Measurements from ENCODE around the gene MMADHC.

MMADHC gene

GRCh38 chr2:149587220-149587949 lies at the start of gene MMADHC:
MMADHC (minus strand) TSS chr2:149587775; CDS start chr2:149587097, 678 bp downstream.
- DNase-seq (ENCODE audit: low read depth in 1 of 2, low spot score in 1 of 2), result peak; percentile 81 to 87

- no peak for DNase-seq (ENCODE audit: low read depth in 1 of 2, low spot score in 1 of 2)
These were observed 46.5 kb upstream of the MMADHC start for GRCh38 chr2:149634103-149634502.

- no peak for DNase-seq (ENCODE audit: low read depth in 1 of 2, low spot score in 1 of 2)
These were observed 42.9 kb upstream of the MMADHC start for GRCh38 chr2:149630445-149630844.

- no peak for DNase-seq (ENCODE audit: low read depth in 1 of 2, low spot score in 1 of 2)
These were observed 41.5 kb upstream of the MMADHC start for GRCh38 chr2:149629026-149629425.

DNA sequence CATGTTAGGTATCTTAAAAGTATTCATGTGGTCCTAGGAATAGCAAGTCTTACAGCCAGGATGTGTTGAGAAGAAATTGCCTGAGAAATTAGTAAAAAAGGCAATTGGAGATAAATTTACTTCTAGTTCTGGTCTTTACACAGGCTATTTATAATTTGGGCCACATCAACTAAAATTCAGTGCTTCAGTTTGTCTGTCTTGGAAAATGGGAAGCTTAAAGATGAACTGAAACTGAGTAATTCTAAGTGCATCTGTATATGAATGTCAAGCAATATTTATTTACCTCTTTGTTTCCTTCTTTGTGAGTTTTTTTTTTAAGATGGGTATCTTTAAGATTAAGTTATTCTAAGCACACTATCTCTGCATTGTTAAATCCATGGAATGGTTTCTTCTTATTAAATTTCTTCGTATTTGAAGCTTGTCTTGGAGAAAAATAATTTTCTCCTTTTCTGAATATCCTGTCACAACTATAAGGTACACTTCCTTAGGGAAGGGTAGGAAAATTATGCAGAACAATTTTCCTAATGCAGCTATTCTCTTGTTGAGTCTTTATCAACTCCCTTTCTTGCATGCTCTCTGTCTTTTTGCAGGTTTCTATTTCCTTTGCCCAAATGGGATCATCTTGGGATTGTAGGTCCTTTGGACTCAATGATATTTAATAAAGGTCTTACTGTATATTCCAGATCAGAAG lies 39.7 kb upstream of the MMADHC start:
- no peak for DNase-seq (ENCODE audit: low read depth in 1 of 2, low spot score in 1 of 2)

- DNase-seq (ENCODE audit: low read depth in 1 of 2, low spot score in 1 of 2), result no peak
These were observed 38.1 kb upstream of the MMADHC start for GRCh38 chr2:149625671-149626070.

- DNase-seq (ENCODE audit: low read depth in 1 of 2, low spot score in 1 of 2), result no peak
These were observed 37.7 kb upstream of the MMADHC start for GRCh38 chr2:149625271-149625670.

DNA sequence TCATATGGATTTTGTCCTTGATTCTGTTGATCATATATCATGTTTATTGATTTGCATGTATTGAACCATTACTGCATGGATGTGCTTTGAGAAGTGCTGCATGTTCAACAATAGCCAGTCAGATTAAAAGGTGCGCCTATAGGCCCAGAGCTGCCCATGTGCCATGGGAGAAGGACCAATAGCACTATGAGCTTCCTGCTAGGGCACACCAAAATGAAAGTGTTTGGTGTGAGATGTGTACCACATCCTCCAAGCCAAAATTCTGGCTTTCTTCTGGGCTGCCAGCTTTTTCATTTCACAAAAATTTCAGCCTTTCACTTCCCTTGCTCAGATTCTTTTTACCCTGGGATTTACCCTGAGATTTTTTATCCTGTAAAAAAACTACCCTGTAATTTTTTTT lies 34.8 kb upstream of the MMADHC start:
- DNase-seq (ENCODE audit: low read depth in 1 of 2, low spot score in 1 of 2), result no peak

GRCh38 chr2:149617476-149617875 lies 29.9 kb upstream of the MMADHC start:
- no peak for DNase-seq (ENCODE audit: low read depth in 1 of 2, low spot score in 1 of 2)

GRCh38 chr2:149616681-149617456 lies 29.3 kb upstream of the MMADHC start:
- no peak for DNase-seq (ENCODE audit: low read depth in 1 of 2, low spot score in 1 of 2)

DNA sequence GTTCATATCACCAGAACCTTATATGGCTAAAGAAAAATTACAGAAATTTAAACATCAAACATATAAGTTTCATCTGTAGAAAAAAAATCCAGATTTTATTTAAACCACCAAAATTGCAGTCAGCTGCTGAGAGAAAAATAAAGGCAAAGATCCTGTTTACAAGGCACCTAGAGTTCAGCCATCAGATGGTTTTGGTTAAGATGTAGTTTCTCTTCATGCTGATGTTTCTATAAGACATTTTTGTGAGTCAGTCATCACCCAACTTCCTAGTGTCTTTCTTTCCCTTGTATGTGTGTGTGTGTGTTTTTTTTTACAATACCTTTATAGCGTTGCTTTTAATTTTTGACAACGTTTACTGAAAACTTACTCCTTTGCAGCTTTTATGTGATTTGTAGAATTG lies 26.1 kb upstream of the MMADHC start:
- DNase-seq (ENCODE audit: low read depth in 1 of 2, low spot score in 1 of 2), result no peak

DNA sequence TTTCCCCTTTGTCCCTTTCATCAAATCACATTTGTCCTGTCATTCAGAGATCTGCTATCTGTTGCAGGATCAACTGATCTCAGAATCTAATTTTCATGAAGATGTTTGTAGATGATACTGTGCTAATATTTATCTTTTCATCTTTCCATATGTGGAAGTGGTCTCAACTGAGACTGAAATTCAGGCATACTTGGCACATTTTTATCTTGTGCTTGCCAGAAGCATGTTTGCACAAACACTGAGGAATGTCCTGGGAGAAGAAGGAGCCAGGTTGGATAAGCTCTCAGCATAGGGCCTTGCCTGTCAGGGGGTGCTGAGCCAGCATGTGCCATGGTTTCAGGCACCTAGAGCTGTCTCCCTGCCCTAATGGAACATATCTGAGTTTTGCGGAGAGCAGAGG lies 24.5 kb upstream of the MMADHC start:
- DNase-seq (ENCODE audit: low read depth in 1 of 2, low spot score in 1 of 2), result no peak

- no peak for DNase-seq (ENCODE audit: low read depth in 1 of 2, low spot score in 1 of 2)
These were observed 23.7 kb upstream of the MMADHC start for GRCh38 chr2:149611100-149611820.

GRCh38 chr2:149606251-149606811 lies 18.8 kb upstream of the MMADHC start:
- no peak for DNase-seq (ENCODE audit: low read depth in 1 of 2, low spot score in 1 of 2)

DNA sequence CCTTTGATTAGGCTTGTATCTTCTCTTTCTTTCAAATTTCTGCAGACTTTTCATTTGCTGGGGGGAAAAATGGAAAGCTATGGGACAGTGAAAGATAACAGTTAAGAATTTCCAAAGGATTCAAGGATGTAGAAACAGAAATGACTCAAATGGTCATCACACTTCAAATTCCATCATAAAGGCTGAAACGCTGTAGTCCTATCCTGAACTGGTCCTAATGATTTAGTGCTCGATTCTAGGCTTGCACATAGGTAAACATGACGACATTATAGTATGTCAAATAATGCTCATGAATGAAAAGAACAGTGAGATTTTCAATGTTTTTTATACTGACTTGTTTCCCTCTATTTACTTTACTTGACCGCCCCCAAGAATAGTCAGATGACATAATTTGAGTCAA lies 15.7 kb upstream of the MMADHC start:
- no peak for DNase-seq (ENCODE audit: low read depth in 1 of 2, low spot score in 1 of 2)

DNA sequence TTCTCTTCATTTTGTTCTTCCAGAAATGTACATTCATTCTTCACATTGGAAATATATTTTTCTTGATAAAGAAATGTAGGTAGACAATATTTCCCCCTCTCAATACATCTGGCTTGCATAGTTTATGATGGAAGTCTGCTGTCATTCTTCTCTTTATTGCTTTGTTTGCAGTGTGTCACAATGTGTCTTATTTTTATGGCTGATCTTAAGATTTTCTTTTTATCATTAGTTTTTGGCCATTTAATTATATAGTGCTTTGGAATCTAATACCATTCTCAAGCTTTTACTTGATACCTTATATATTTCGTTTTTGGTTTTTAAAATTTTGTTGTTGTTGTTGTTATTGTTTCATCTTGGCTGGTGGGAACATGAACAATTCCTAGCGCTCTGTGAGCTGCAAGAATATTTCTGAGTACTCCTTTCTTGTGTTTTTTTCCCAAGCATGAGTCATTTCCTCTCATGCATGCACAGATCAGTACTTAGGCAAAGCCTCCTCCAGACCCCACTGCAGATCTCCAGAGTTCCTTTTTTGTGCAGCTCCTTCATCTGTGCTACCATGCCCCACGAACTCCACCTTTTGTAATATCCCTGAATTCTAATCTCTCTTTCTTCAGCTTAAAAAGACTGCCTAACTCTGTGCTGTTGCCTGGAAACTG lies 13.7 kb upstream of the MMADHC start:
- DNase-seq (ENCODE audit: low read depth in 1 of 2, low spot score in 1 of 2), result no peak

DNA sequence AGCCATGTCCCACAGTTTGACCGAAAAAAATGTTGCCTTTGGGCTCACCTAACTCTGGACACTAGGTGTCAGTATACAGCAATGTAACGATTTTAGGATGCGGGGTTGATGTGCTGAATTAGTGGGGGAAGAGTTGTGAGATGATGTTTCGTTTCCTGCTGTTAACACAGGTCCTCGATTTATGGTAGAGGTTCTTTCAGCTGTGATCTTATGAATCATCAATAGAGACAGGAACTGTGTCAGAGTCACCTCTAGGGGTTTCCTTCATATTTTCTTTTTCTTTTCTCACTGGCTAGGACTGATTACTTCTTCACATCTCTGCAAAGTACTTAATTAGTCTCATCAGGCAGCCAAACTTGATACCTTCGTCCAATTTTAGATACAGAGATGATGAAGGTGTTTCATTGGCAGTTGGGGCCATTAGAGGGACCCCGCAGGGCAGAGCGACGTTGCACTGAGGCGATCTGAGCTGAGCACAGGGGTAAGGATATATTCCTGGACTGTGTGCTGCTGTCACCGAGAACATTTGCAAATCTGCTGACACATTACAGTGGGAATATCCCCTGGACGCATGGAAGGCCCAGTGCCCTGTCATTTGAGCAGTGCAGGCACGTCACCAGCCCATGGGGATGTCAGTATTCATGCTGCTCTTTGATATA lies 10.2 kb upstream of the MMADHC start:
- peak in 1 of 2 donors; percentile 22 for DNase-seq (ENCODE audit: low read depth in 1 of 2, low spot score in 1 of 2)

DNA sequence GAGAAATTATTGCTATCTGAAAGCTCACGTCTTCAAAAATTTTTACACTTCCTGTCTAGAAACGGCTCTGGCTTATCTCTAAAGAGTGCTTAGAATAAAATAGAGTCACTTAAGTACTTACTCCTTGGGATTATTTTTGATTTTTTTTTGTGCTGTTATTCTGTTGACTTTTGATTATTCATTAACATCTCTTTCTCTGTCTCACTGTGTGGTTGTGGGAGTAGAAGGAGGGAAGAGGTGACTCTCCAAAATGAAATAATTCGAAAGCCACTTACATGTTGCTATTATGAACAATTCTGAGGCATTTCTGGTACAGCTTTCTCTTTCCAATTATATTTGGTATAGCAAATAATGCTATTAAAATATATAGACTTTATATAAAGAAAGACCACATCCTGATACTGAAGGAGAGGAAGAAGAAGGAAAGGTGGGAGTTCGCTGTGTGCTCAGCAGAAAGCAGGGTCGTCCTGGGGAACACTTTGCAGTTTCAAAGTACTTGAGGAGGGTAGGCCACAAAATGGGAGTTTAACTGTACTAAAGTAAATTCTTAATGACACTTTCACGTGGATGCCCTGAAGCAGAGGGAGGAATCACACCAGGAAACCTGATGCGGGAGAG lies 9.6 kb upstream of the MMADHC start:
- no peak for DNase-seq (ENCODE audit: low read depth in 1 of 2, low spot score in 1 of 2)

DNA sequence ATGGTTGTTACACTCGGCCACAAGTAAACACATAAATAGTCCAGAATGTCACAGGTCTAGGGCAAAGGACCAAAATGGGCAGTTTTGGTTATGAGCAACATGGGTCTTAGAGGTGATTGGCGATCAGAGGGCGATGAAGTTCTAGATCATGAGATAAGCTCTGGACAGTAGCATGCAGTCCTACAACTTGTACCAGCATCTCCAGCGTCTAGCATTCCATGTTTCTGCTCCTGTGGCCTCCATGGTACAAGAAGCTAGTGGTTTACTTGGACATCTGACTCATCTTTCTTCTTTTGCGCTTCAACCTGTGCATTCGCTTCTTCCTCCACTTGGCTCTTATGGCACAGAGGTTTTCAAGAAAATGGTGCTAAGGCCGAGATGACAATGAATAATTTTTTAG lies 8.9 kb upstream of the MMADHC start:
- DNase-seq (ENCODE audit: low read depth in 1 of 2, low spot score in 1 of 2), result no peak
